Cardiac fibroblast (primary cell): ENCODE results near the gene SLC7A14.

Experiments used
- DNase-seq, 2 donors: peaks; one replicate each; pipeline versions ENCODE4 v3.0.0 to v3.0.0-alpha.2; 2010; ENCODE audit warnings: low read depth in 2 of 2
- H3K4me3 ChIP-seq, 2 donors: replicated peaks in 1 of 2; 1 replicate in 1 of 2; 2 replicates in 1 of 2; pipeline ENCODE4 v1.5.1; 2011; ENCODE audit warnings: low read depth in 2 of 2, low read length in 2 of 2, mild to moderate bottlenecking in 2 of 2, moderate library complexity in 1 of 2
- TF ChIP-seq, protein P1 (sequence below): IDR thresholded peaks from one replicate; pipeline ENCODE4 v1.5.1; 2011; ENCODE audit warnings: low read depth, mild to moderate bottlenecking, low read length, inconsistent platforms

Gene SLC7A14

GRCh38 chr3:170442947-170443346, 142.9 kb downstream of the SLC7A14 start:
- TF ChIP-seq, protein P1, sequence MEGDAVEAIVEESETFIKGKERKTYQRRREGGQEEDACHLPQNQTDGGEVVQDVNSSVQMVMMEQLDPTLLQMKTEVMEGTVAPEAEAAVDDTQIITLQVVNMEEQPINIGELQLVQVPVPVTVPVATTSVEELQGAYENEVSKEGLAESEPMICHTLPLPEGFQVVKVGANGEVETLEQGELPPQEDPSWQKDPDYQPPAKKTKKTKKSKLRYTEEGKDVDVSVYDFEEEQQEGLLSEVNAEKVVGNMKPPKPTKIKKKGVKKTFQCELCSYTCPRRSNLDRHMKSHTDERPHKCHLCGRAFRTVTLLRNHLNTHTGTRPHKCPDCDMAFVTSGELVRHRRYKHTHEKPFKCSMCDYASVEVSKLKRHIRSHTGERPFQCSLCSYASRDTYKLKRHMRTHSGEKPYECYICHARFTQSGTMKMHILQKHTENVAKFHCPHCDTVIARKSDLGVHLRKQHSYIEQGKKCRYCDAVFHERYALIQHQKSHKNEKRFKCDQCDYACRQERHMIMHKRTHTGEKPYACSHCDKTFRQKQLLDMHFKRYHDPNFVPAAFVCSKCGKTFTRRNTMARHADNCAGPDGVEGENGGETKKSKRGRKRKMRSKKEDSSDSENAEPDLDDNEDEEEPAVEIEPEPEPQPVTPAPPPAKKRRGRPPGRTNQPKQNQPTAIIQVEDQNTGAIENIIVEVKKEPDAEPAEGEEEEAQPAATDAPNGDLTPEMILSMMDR: no peak

GRCh38 chr3:170441412-170441811, 144.5 kb downstream of the SLC7A14 start:
- no peak overlapping the region for H3K4me3 ChIP-seq
- DNase-seq: no peak
- TF ChIP-seq, protein P1: no peak

More at GRCh38 chr3:170442947-170443346, 142.9 kb downstream of the SLC7A14 start:
- no peak overlapping the region for H3K4me3 ChIP-seq
- no peak for DNase-seq

GRCh38 chr3:170440344-170440743, 145.5 kb downstream of the SLC7A14 start:
- no peak overlapping the region for H3K4me3 ChIP-seq
- DNase-seq: peak; percentile 29 to 70
- TF ChIP-seq, protein P1: no peak

DNA sequence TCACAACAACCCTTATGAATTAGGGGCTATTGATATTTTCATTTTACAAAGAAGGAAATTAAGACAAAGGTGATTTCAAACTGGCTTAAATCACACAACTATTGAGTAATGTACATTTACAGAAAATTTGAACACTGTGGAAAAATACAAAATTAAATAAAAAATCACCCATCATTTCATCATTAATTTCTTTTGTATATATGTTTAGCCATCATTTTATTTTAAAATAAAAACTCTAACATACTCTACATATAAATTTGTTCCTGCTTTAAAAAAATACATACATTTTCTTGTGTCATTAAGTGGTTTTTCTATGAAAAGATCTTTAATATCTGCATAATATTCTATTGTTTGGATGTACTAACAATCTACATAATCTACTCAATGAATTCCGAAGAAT, 147.0 kb downstream of the SLC7A14 start:
- no peak overlapping the region for H3K4me3 ChIP-seq
- TF ChIP-seq, protein P1: no peak
- DNase-seq: no peak

DNA sequence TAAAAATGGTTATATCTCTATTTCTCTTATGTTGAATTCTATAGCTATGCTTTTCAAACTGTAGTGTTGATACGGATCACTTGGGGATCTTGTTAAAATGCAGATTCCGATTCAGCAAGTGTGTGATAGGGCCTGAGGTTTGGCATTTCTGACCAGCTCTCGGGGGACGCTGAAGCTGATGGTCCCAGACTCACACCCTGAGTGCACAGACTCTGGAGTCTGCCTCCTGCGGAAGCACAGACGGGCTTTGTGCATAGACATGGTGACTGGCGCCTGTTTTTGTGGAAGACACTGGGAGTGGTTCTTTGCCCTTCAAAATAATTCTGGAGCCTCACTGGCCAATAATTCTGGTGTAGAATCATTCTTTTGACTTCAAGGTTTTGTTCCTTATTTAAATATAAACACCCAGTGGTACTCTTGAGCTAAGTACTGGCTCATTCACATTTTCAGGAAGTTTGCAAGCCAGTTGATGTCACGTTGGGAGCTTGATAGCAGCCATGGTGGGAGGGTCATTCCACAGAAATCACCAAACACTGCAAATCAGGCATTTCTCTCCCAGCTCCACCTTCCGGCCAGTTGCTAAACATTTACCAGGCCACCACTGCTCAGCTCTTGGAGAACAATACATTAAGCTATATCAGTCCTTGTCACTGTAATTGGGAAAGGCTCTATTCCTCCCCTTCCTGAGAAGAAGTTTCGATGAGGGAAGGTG, 148.0 kb downstream of the SLC7A14 start:
- TF ChIP-seq, protein P1: no peak
- H3K4me3 ChIP-seq: no peak overlapping the region
- no peak for DNase-seq

GRCh38 chr3:170437176-170437575, 148.7 kb downstream of the SLC7A14 start:
- H3K4me3 ChIP-seq: no peak overlapping the region
- TF ChIP-seq, protein P1: no peak
- DNase-seq: no peak

GRCh38 chr3:170436697-170437096, 149.2 kb downstream of the SLC7A14 start:
- TF ChIP-seq, protein P1: no peak
- no peak overlapping the region for H3K4me3 ChIP-seq
- DNase-seq: no peak
